ENCODE measurements around the gene RNASE4. TPM values are rescaled to one million over a fixed set of nuclear protein-coding genes. Genes with fewer than 3 reads are reported as not detected.
"Not testable (repeated sequence)": the region's sequence is repeated elsewhere in the genome, so short reads cannot be mapped to it uniquely, and the experiment has no call there.

Gene RNASE4
- total RNA-seq, 5 donors from 2014 or later (not counting 1 experiment from before 2014, with no cell fraction given) = 0.46 to 0.86 (median 0.56) TPM; not detected in 1

DNA sequence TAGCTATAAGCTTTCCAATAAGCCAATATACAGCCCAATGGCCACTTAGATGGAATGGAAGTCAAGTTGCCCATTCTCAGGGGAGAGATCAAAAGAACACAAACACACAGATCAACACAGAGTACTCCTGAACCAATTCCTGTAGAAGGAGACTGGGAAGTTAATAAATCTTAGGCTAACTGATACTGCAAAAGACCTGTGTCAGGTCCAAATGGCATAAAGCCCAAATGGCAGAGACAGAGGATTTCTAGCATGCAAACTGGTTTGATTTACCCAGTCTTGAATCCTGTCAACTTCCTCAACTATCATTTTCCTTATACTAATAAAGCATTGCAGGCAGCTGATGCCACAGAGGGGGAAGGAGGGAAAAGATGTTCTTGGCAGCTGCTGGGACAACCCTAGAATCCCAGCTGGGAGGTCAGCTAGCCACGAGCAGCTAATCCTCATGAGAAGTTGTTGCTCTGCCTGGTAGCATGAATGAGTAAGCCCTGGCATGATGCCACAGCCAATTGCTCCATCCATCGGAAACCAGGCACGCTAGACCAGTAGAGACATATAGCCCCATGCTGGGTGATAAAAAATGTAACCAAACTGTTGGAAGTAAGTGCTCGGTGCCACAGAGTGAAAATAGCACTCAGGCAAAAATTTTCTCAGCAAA is 30.4 kb downstream of the RNASE4 start:
- Histone ChIP-seq H3K36me3 (ENCODE audit: control insufficient read depth in 2 of 2, extremely low read depth in 1 of 2, insufficient read depth in 1 of 2, low read length in 1 of 2) (no peaks in the 10 kb centered on the region), H3K27ac (ENCODE audit: low read length) (no peak overlapping the region), H3K4me3 (ENCODE audit: control insufficient read depth in 1 of 2, extremely low read depth in 1 of 2, low read length in 1 of 2) (no peak overlapping the region), H3K9me3 (no peaks in the 10 kb centered on the region), H3K4me1 (ENCODE audit: control insufficient read depth in 1 of 2, extremely low read depth in 1 of 2, insufficient read depth in 2 of 2, low read length in 2 of 2) (no peaks in the 10 kb centered on the region), H3K27me3 (replicated peaks in 1 of 2; ENCODE audit: control insufficient read depth in 2 of 2, extremely low read depth in 1 of 2, insufficient read depth in 2 of 2, low read length in 1 of 2) (no peaks in the 10 kb centered on the region)
- Mint-ChIP-seq H3K27me3 (peaks cover 14% of the 10 kb centered on the region in 2 donors), H3K4me1 (peaks cover 0 to 7% (median 3%) of the 10 kb centered on the region in 3 donors), H3K9me3 (peaks cover 0 to 4% (median 0%) of the 10 kb centered on the region in 3 donors), H3K4me3 (no peak overlapping the region), H3K27ac (peak overlapping the region in 1 of 2 donors; percentile 4), H3K36me3 (no peaks in the 10 kb centered on the region)
- 50% methylated on average over 1 of the region's 4 CpGs for WGBS (ENCODE audit: insufficient coverage)
- DNase-seq (peak in 1 of 35 experiments; percentile 32), ATAC-seq (replicated peaks in 1 of 4) (no peak)
- CTCF ChIA-PET = interaction anchor here in 1 of 2 donors (1.3 kb wide), 1 partner anchor 144 kb away, joined by 3 read pairs; no protein-coding TSS in a partner anchor
- POLR2A ChIA-PET = interaction anchor here in 1 of 2 donors (0.6 kb wide), 1 partner anchor 131 kb away, joined by 5 read pairs; no protein-coding TSS in a partner anchor

DNA sequence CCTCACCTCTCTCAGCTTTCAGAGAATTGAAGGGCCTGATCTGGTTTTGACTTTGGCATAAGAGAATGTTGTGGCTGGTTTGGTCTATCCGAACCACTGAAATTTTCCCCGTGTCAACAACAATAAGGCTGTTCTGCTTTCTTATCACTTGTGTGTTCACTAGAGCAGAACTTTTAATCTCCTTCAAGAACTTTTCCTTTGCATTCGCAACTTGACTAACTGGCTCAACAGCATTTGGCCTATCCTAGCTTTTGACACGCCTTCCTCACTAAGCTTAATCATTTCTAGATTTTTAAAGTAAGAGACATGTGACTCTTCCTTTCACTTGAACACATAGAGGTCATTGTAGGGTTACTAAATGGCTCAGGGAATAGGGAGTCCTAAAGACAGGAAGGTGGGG is 35.4 kb downstream of the RNASE4 start:
- H3K27ac Mint-ChIP-seq = no peak overlapping the region
- H3K4me1 ChIP-seq (ENCODE audit: control insufficient read depth in 1 of 2, extremely low read depth in 1 of 2, insufficient read depth in 2 of 2, low read length in 2 of 2) = no peaks in the 10 kb centered on the region
- H3K36me3 Mint-ChIP-seq = no peaks in the 10 kb centered on the region
- ATAC-seq (replicated peaks in 1 of 4) = no peak
- peaks cover 46% of the 10 kb centered on the region in 2 donors for H3K27me3 Mint-ChIP-seq
- H3K27ac ChIP-seq (ENCODE audit: low read length) = no peak overlapping the region
- no peak overlapping the region for H3K4me3 ChIP-seq (ENCODE audit: control insufficient read depth in 1 of 2, extremely low read depth in 1 of 2, low read length in 1 of 2)
- no peak for DNase-seq
- no peaks in the 10 kb centered on the region for H3K36me3 ChIP-seq (ENCODE audit: control insufficient read depth in 2 of 2, extremely low read depth in 1 of 2, insufficient read depth in 1 of 2, low read length in 1 of 2)
- peaks cover 0 to 4% (median 0%) of the 10 kb centered on the region in 3 donors for H3K9me3 Mint-ChIP-seq
- H3K4me1 Mint-ChIP-seq = peaks cover 0 to 12% (median 8%) of the 10 kb centered on the region in 3 donors
- CTCF ChIA-PET = no interaction called here
- peaks cover 0 to 20% of the 10 kb centered on the region in 2 experiments for H3K27me3 ChIP-seq (replicated peaks in 1 of 2; ENCODE audit: control insufficient read depth in 2 of 2, extremely low read depth in 1 of 2, insufficient read depth in 2 of 2, low read length in 1 of 2)
- no peaks in the 10 kb centered on the region for H3K9me3 ChIP-seq
- H3K4me3 Mint-ChIP-seq = no peak overlapping the region
- no CpG with 5 or more reads among the region's 4 CpGs for WGBS (ENCODE audit: insufficient coverage)
- POLR2A ChIA-PET = no interaction called here

DNA sequence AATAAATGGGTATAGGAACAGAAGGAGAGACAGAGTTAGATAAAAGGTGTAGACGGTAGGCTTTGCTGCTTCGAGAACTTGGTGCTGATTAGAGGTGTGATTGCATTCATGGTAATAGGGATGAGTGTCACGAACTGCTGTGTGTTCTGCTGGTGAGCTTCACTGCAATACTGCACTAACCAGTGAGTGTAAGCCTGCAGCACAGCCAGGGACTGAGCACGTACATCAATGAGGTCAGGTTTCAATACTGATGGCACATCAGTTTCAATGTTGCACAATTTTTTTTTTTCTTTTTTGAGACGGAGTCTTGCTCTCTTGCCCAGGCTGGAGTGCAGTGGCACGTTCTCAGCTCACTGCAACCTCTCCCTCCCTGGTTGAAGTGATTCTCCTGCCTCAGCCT is 36.4 kb downstream of the RNASE4 start:
- WGBS (ENCODE audit: insufficient coverage) = 65% methylated on average over 3 of the region's 6 CpGs
- Mint-ChIP-seq H3K9me3 (peaks cover 0 to 4% (median 0%) of the 10 kb centered on the region in 3 donors), H3K27me3 (peaks cover 50 to 55% of the 10 kb centered on the region in 2 donors), H3K27ac (no peak overlapping the region), H3K4me1 (peaks cover 0 to 7% (median 5%) of the 10 kb centered on the region in 3 donors), H3K4me3 (no peak overlapping the region), H3K36me3 (no peaks in the 10 kb centered on the region)
- ATAC-seq (replicated peaks in 1 of 4) (no peak), DNase-seq (no peak)
- H3K4me3 ChIP-seq (ENCODE audit: control insufficient read depth in 1 of 2, extremely low read depth in 1 of 2, low read length in 1 of 2) = no peak overlapping the region
- H3K36me3 ChIP-seq (ENCODE audit: control insufficient read depth in 2 of 2, extremely low read depth in 1 of 2, insufficient read depth in 1 of 2, low read length in 1 of 2) = no peaks in the 10 kb centered on the region
- POLR2A ChIA-PET = no interaction called here
- peaks cover 0 to 23% of the 10 kb centered on the region in 2 experiments for H3K27me3 ChIP-seq (replicated peaks in 1 of 2; ENCODE audit: control insufficient read depth in 2 of 2, extremely low read depth in 1 of 2, insufficient read depth in 2 of 2, low read length in 1 of 2)
- no peaks in the 10 kb centered on the region for H3K9me3 ChIP-seq
- CTCF ChIA-PET = no interaction called here
- H3K27ac ChIP-seq (ENCODE audit: low read length) = no peak overlapping the region
- no peaks in the 10 kb centered on the region for H3K4me1 ChIP-seq (ENCODE audit: control insufficient read depth in 1 of 2, extremely low read depth in 1 of 2, insufficient read depth in 2 of 2, low read length in 2 of 2)

DNA sequence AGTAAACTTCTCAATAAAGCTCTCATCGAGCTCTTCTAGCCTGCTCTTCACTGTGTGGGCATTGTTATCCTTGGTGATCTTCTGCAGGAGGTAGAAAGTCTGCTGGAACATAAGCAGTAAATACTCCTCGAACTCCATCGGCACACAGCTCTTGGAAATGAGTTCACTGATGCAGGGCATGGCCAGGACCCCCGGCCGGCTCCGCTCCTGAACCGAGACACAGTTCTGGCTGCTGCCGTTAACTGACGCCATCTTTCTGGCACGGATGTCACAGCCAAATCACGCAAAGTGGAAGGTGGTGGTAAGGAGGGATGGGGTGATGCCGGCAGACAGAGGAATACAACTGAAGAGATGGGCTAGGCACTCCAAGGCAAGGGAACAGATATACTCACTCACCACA is 37.7 kb downstream of the RNASE4 start:
- 92% methylated on average over 6 of the region's 12 CpGs for WGBS (ENCODE audit: insufficient coverage)
- CTCF ChIA-PET = no interaction called here
- POLR2A ChIA-PET = no interaction called here
- Histone ChIP-seq H3K9me3 (no peaks in the 10 kb centered on the region), H3K4me3 (ENCODE audit: control insufficient read depth in 1 of 2, extremely low read depth in 1 of 2, low read length in 1 of 2) (no peak overlapping the region), H3K27me3 (replicated peaks in 1 of 2; ENCODE audit: control insufficient read depth in 2 of 2, extremely low read depth in 1 of 2, insufficient read depth in 2 of 2, low read length in 1 of 2) (peaks cover 0 to 27% of the 10 kb centered on the region in 2 experiments), H3K4me1 (ENCODE audit: control insufficient read depth in 1 of 2, extremely low read depth in 1 of 2, insufficient read depth in 2 of 2, low read length in 2 of 2) (no peaks in the 10 kb centered on the region), H3K27ac (ENCODE audit: low read length) (no peak overlapping the region), H3K36me3 (ENCODE audit: control insufficient read depth in 2 of 2, extremely low read depth in 1 of 2, insufficient read depth in 1 of 2, low read length in 1 of 2) (no peaks in the 10 kb centered on the region)
- Mint-ChIP-seq H3K36me3 (no peaks in the 10 kb centered on the region), H3K27me3 (peaks cover 53 to 62% of the 10 kb centered on the region in 2 donors), H3K4me3 (no peak overlapping the region), H3K4me1 (peaks cover 0 to 7% (median 5%) of the 10 kb centered on the region in 3 donors), H3K9me3 (no peaks in the 10 kb centered on the region), H3K27ac (no peak overlapping the region)
- ATAC-seq (replicated peaks in 1 of 4) (no peak), DNase-seq (no peak)

DNA sequence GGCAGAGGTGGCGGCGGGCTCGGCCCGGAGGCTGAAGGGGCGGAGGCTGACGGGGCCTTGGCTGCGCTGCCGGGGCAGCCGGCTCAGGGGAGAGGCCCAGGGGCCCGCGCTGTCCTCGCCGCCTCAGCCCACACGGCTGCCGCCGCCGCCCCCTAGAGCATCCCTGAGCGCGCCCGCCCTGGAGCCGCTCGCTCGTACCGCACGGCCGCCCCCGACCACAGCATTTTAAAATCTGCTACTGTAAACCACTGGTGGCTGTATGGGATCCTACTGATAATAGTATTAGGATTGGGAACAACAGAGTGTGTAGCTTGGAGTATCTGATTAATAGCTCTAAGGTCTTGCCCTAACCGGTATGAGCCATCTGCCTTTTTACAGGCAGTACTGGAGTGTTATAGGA is 39.1 kb downstream of the RNASE4 start:
- Histone ChIP-seq H3K27ac (ENCODE audit: low read length) (no peak overlapping the region), H3K27me3 (replicated peaks in 1 of 2; ENCODE audit: control insufficient read depth in 2 of 2, extremely low read depth in 1 of 2, insufficient read depth in 2 of 2, low read length in 1 of 2) (peaks cover 0 to 28% of the 10 kb centered on the region in 2 experiments), H3K9me3 (no peaks in the 10 kb centered on the region), H3K4me3 (ENCODE audit: control insufficient read depth in 1 of 2, extremely low read depth in 1 of 2, low read length in 1 of 2) (no peak overlapping the region), H3K4me1 (ENCODE audit: control insufficient read depth in 1 of 2, extremely low read depth in 1 of 2, insufficient read depth in 2 of 2, low read length in 2 of 2) (no peaks in the 10 kb centered on the region), H3K36me3 (ENCODE audit: control insufficient read depth in 2 of 2, extremely low read depth in 1 of 2, insufficient read depth in 1 of 2, low read length in 1 of 2) (no peaks in the 10 kb centered on the region)
- no peaks in the 10 kb centered on the region for H3K9me3 Mint-ChIP-seq
- DNase-seq = no peak
- ChIA-PET CTCF (interaction anchor here in 1 of 2 donors (0.6 kb wide), 1 partner anchor 306 kb away, joined by 5 read pairs; no protein-coding TSS in a partner anchor), POLR2A (interaction anchor here in 1 of 2 donors (0.7 kb wide), 1 partner anchor 78 kb away, joined by 4 read pairs; no protein-coding TSS in a partner anchor)
- WGBS (ENCODE audit: insufficient coverage) = 21% methylated on average over 9 of the region's 28 CpGs
- no peak overlapping the region for H3K4me3 Mint-ChIP-seq
- no peak overlapping the region for H3K27ac Mint-ChIP-seq
- no peak for ATAC-seq (replicated peaks in 1 of 4)
- peaks cover 0 to 7% (median 5%) of the 10 kb centered on the region in 3 donors for H3K4me1 Mint-ChIP-seq
- H3K27me3 Mint-ChIP-seq = peaks cover 54 to 68% of the 10 kb centered on the region in 2 donors
- no peaks in the 10 kb centered on the region for H3K36me3 Mint-ChIP-seq

DNA sequence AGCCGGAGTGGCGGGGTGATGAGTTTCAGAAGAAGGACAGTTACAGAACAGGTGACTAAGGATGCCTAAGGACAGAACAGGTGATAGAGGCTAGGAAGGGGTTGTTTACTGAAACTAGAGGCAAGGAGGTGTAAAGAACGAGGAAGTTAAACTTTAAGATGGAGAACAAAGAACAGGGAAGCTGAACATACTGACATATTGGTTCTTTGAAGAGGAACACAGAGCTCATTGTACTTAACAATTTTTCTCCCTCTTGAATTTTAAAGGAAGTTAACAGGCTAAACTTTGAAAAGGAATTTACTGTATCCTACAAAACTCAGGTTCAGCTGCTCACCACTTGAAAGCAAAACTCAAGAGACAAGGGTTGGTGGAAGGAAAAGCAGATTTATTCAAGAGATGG is 41.8 kb downstream of the RNASE4 start:
- H3K27ac Mint-ChIP-seq, CTCF ChIA-PET: not testable (repeated sequence)
- peaks cover 54 to 57% of the 10 kb centered on the region in 2 donors for H3K27me3 Mint-ChIP-seq

More for the DNA sequence above, 41.8 kb downstream of the RNASE4 start:
- H3K4me3 ChIP-seq (ENCODE audit: control insufficient read depth in 1 of 2, extremely low read depth in 1 of 2, low read length in 1 of 2); H3K27ac ChIP-seq (ENCODE audit: low read length); H3K9me3 ChIP-seq; H3K4me1 Mint-ChIP-seq; POLR2A ChIA-PET; H3K36me3 ChIP-seq (ENCODE audit: control insufficient read depth in 2 of 2, extremely low read depth in 1 of 2, insufficient read depth in 1 of 2, low read length in 1 of 2); H3K9me3 Mint-ChIP-seq; H3K36me3 Mint-ChIP-seq; H3K4me3 Mint-ChIP-seq; ATAC-seq (replicated peaks in 1 of 4); H3K4me1 ChIP-seq (ENCODE audit: control insufficient read depth in 1 of 2, extremely low read depth in 1 of 2, insufficient read depth in 2 of 2, low read length in 2 of 2); DNase-seq: not testable (repeated sequence)
- H3K27me3 ChIP-seq (replicated peaks in 1 of 2; ENCODE audit: control insufficient read depth in 2 of 2, extremely low read depth in 1 of 2, insufficient read depth in 2 of 2, low read length in 1 of 2) = peaks cover 0 to 25% of the 10 kb centered on the region in 2 experiments
- 100% methylated on average over 2 of the region's 3 CpGs for WGBS (ENCODE audit: insufficient coverage)
